K562 (cell line): ENCODE measurements around the gene CRIM1. TPM values are rescaled to one million over a fixed set of nuclear protein-coding genes. Genes with fewer than 3 reads are reported as not detected.

Source experiments
- ATAC-seq: fragments of 200-7000 bp; cut with Tn5 transposase; 3 replicates; pipeline ENCODE4 v1.9.1; 2020; ENCODE audit warnings: moderate library complexity
- BruUV-seq: library from RNA; stranded (reverse); fragments of 400-500 nt; replicated peaks from 2 replicates; lab custom pipeline; 2021; lab: Mats Ljungman, UMichigan
- CTCF ChIA-PET: fragments of 300-600 bp; formaldehyde crosslinking; extraction: SDS; loops from one replicate; lab custom pipeline; 2021; ENCODE audit warnings: low intra/inter-chr PET ratio; lab: Yijun Ruan, JAX
- POLR2A ChIA-PET: fragments of 300-600, 350-650 bp; sonication (Branson Sonifier 250); formaldehyde crosslinking; extraction: SDS; loops from one replicate; lab custom pipeline; 2021; ENCODE audit warnings: antibody characterized with exemption, inconsistent platforms; lab: Yijun Ruan, JAX
- DNase-seq, 4 experiments: peaks; one replicate each; pipeline versions ENCODE4 v3.0.0 to v3.0.0-alpha.2; 2011 to 2018; ENCODE audit warnings: low spot score in 3 of 4, mixed read lengths in 3 of 4; ENCODE audit errors: extremely low read depth in 1 of 4
- FAIRE-seq: peaks from 2 replicates; lab custom pipeline; 2011; peaks lifted over from hg19 to GRCh38; lab: Jason Lieb, UNC
- H2AFZ ChIP-seq: 2 replicates; pipeline ENCODE4 v1.6.0; 2011; ENCODE audit warnings: low read depth, low read length, control low read depth, inconsistent platforms
- H3K27ac ChIP-seq: fragments of 200-600 bp; 3 replicates; pipeline ENCODE4 v1.8.0; 2011; ENCODE audit warnings: low read depth, mild to moderate bottlenecking, control low read depth, inconsistent platforms, low read length, moderate library complexity, mixed read lengths; ENCODE audit errors: extremely low read depth
- H3K27me3 ChIP-seq, 2 experiments: fragments of 300-600 bp in 1 of 2; 2 replicates in 1 of 2; 3 replicates in 1 of 2; pipeline versions ENCODE4 v1.6.0 to v1.8.0; 2011; ENCODE audit warnings: inconsistent platforms in 2 of 2, low read length in 2 of 2, mild to moderate bottlenecking in 1 of 2, mixed read lengths in 1 of 2, moderate library complexity in 1 of 2; ENCODE audit not compliant: control insufficient read depth in 2 of 2, insufficient read depth in 2 of 2
- H3K36me3 ChIP-seq: fragments of 300-600 bp; 3 replicates; pipeline ENCODE4 v1.8.0; 2011; ENCODE audit warnings: mild to moderate bottlenecking, low read length, inconsistent platforms; ENCODE audit not compliant: control insufficient read depth, insufficient read depth
- H3K4me1 ChIP-seq, 2 experiments: fragments of 200-600 bp in 1 of 2; replicated peaks in 1 of 2; 2 replicates in 1 of 2; 3 replicates in 1 of 2; pipeline versions ENCODE4 v1.5.1 to v1.8.0; 2011; ENCODE audit warnings: inconsistent platforms in 2 of 2, low read length in 2 of 2, mild to moderate bottlenecking in 1 of 2, mixed read lengths in 1 of 2, moderate library complexity in 1 of 2; ENCODE audit not compliant: control insufficient read depth in 2 of 2, insufficient read depth in 2 of 2
- H3K4me2 ChIP-seq: 2 replicates; pipeline ENCODE4 v1.6.1; 2011; ENCODE audit warnings: low read length, control low read depth, inconsistent platforms, mixed read lengths; ENCODE audit not compliant: insufficient read depth
- H3K4me3 ChIP-seq: fragments of 200-600 bp; sonication (generic), shearing (Covaris generic); 2 replicates; pipeline ENCODE4 v1.5.1; 2016; ENCODE audit warnings: control low read depth, inconsistent platforms
- H3K79me2 ChIP-seq: fragments of 200-600 bp; 3 replicates; pipeline ENCODE4 v1.8.0; 2011; ENCODE audit warnings: low read length, inconsistent platforms; ENCODE audit not compliant: control insufficient read depth, insufficient read depth
- H3K9ac ChIP-seq, 2 experiments: 2 replicates each; pipeline versions ENCODE4 v1.6.0 to v1.6.1; 2011; ENCODE audit warnings: low read depth in 2 of 2, low read length in 2 of 2, control low read depth in 1 of 2, inconsistent platforms in 1 of 2, mild to moderate bottlenecking in 1 of 2, mixed read lengths in 1 of 2; ENCODE audit not compliant: insufficient read depth in 1 of 2
- H3K9me1 ChIP-seq: one replicate; pipeline ENCODE4 v1.6.0; 2011; ENCODE audit warnings: inconsistent platforms, mild to moderate bottlenecking, low read length, moderate library complexity; ENCODE audit not compliant: control insufficient read depth, insufficient read depth
- H3K9me3 ChIP-seq: replicated peaks from 2 replicates; pipeline ENCODE4 v1.5.1; 2011; ENCODE audit warnings: low read depth, low read length, inconsistent platforms; ENCODE audit not compliant: control insufficient read depth, insufficient read depth
- H4K20me1 ChIP-seq: replicated peaks from 2 replicates; pipeline ENCODE4 v1.6.1; 2011; ENCODE audit warnings: low read length, inconsistent platforms, mixed read lengths; ENCODE audit not compliant: control insufficient read depth, insufficient read depth
- ARID3A ChIP-seq: IDR thresholded peaks from 2 replicates; pipeline ENCODE4 v1.6.1; 2012; ENCODE audit warnings: low read depth, low read length, improper control_type of control experiment, borderline replicate concordance
- CREB1 ChIP-seq, 2 experiments: sonication (generic) in 1 of 2; formaldehyde crosslinking in 1 of 2; IDR thresholded peaks; 2 replicates each; pipeline versions ENCODE4 v1.6.1 to v1.8.0; 2012 to 2022; ENCODE audit warnings: inconsistent platforms in 1 of 2, mild to moderate bottlenecking in 1 of 2, missing genetic modification reagents in 1 of 2, moderate library complexity in 1 of 2
- GTF2B ChIP-seq: IDR thresholded peaks from 2 replicates; pipeline ENCODE4 v1.6.1; 2011; ENCODE audit not compliant: insufficient read length; ENCODE audit errors: extremely low read depth
- KAT8 ChIP-seq: fragments of 450-650 bp; IDR thresholded peaks from 2 replicates; pipeline ENCODE4 v1.6.1; 2016; ENCODE audit warnings: low read depth, mild to moderate bottlenecking
- KDM2B ChIP-seq: fragments of 250-450 bp; sonication (Bioruptor Pico); IDR thresholded peaks from 2 replicates; pipeline ENCODE4 v1.8.0; 2021; ENCODE audit warnings: mild to moderate bottlenecking, moderate library complexity
- NUFIP1 ChIP-seq: fragments of 450-650 bp; IDR thresholded peaks from 2 replicates; pipeline ENCODE4 v1.6.1; 2018; ENCODE audit not compliant: partially characterized antibody
- PHF8 ChIP-seq: fragments of 200-600 bp; sonication (generic); IDR thresholded peaks from 2 replicates; pipeline ENCODE4 v1.6.1; 2012; ENCODE audit warnings: mixed run types, mild to moderate bottlenecking, inconsistent platforms, low read length, moderate library complexity, borderline replicate concordance
- PYGO2 ChIP-seq: fragments of 450-650 bp; IDR thresholded peaks from 2 replicates; pipeline ENCODE4 v1.6.1; 2016; ENCODE audit warnings: mild to moderate bottlenecking, missing genetic modification characterization, moderate library complexity, missing compliant biosample characterization
- TCF7 ChIP-seq: sonication (generic); IDR thresholded peaks from 2 replicates; pipeline ENCODE4 v1.6.1; 2016; ENCODE audit warnings: antibody characterized with exemption, borderline replicate concordance
- ZFP91 ChIP-seq: sonication (generic); formaldehyde crosslinking; IDR thresholded peaks from 2 replicates; pipeline ENCODE4 v1.8.0; 2022; ENCODE audit warnings: mild to moderate bottlenecking, missing genetic modification reagents
- ZNF143 ChIP-seq: sonication (generic); formaldehyde crosslinking; IDR thresholded peaks from 2 replicates; pipeline ENCODE4 v1.9.0; 2022; ENCODE audit warnings: mild to moderate bottlenecking, missing genetic modification reagents
- ZNF3 ChIP-seq: fragments of 250-450 bp; sonication (Bioruptor Pico); IDR thresholded peaks from 2 replicates; pipeline ENCODE4 v1.5.0; 2021; ENCODE audit warnings: mild to moderate bottlenecking, moderate library complexity
- ZNF551 ChIP-seq: fragments of 250-450 bp; sonication (Bioruptor Pico); IDR thresholded peaks from 2 replicates; pipeline ENCODE4 v1.5.0; 2021; ENCODE audit warnings: mild to moderate bottlenecking, moderate library complexity
- ZNF778 ChIP-seq: fragments of 450-650 bp; formaldehyde crosslinking; IDR thresholded peaks from 2 replicates; pipeline ENCODE4 v1.4.0; 2020; ENCODE audit warnings: mild to moderate bottlenecking, moderate library complexity
- WGBS: fragments of 100-300 bp; shearing (Covaris generic); methylation state at CpG from one replicate; pipeline ENCODE4 v1.1.6; 2016; ENCODE audit warnings: low coverage, mixed read lengths; ENCODE audit not compliant: insufficient coverage; ENCODE audit errors: missing lambda C conversion rate; 5-methylcytosine and 5-hydroxymethylcytosine counted together
- in situ Hi-C: fragments of 300-500 bp; cut with MboI; formaldehyde crosslinking; loops from 4 replicates; pipeline ENCODE4 v1.15.0; 2018; ENCODE audit warnings: inconsistent platforms, mixed read lengths
- intact Hi-C: fragments of 100-400 bp; cut with micrococcal nuclease; formaldehyde crosslinking; loops from 2 replicates; pipeline ENCODE4 v1.14.2; 2022
- polyA plus RNA-seq, 8 experiments: library from polyadenylated mRNA; depleted of rRNA in 4 of 8; stranded (reverse) in 5 of 8; unstranded in 3 of 8; fragments of >200 nt; fragmentation: Nextera tagmentation in 2 of 8; fragmentation: Illumina TruSeq in 1 of 8; extraction: Ambion mirVana in 2 of 8; extraction: Trizol in 1 of 8; gene quantifications; 2 replicates each; pipeline versions ENCODE4 v1.2.1 to v1.2.3, GENCODE V29; 2011 to 2014; ENCODE audit warnings: inconsistent platforms in 1 of 8, missing spikeins in 1 of 8
- total RNA-seq, 7 experiments: library from RNA; depleted of rRNA in 6 of 7; stranded (reverse); fragments of >200 nt in 6 of 7; fragmentation: Illumina TruSeq in 2 of 7; extraction: Trizol in 2 of 7; gene quantifications; 2 replicates each; pipeline versions ENCODE4 v1.2.1 to v1.2.3, GENCODE V29; 2011 to 2021; ENCODE audit warnings: low replicate concordance in 1 of 7

CRIM1 gene
- total and polyA plus RNA-seq, 9 of the 15 experiments (the other 6 are each of a cell fraction or from before 2014, with no cell fraction given) = 0.01 to 0.36 (median 0.06) TPM; not detected in 1

GRCh38 chr2:36564377-36564930 lies 208.9 kb downstream of the CRIM1 start (continued):
- TF ChIP-seq ARID3A (no peak), TCF7 (no peak)

GRCh38 chr2:36565712-36566111 lies 210.1 kb downstream of the CRIM1 start:
- ChIA-PET CTCF (no interaction called here), POLR2A (interaction anchor here (1.2 kb wide), 1 partner anchor 25 kb away, joined by 3 read pairs; no protein-coding TSS in a partner anchor)
- H2AFZ ChIP-seq = no peak overlapping the region
- no peaks in the 10 kb centered on the region for H3K9me1 ChIP-seq
- no peak overlapping the region for H3K9ac ChIP-seq
- intact Hi-C loops (no loop called here), in situ Hi-C loops (no loop called here)
- H3K4me2 ChIP-seq = no peak overlapping the region
- no peak for ATAC-seq
- no peaks in the 10 kb centered on the region for H3K79me2 ChIP-seq
- H3K27me3 ChIP-seq = no peaks in the 10 kb centered on the region
- no peak overlapping the region for H3K27ac ChIP-seq
- no peak overlapping the region for H3K4me3 ChIP-seq
- TF ChIP-seq CREB1 (IDR thresholded peaks at IDR 0.05) (no peak), CREB1 (CRISPR knock-in tag; IDR thresholded peaks at IDR 0.05) (no peak), PHF8 (no peak), NUFIP1 (no peak), GTF2B (no peak), KAT8 (no peak), ZNF551 (no peak), ZFP91 (CRISPR knock-in tag) (no peak), KDM2B (CRISPR knock-in tag) (no peak), ZNF778 (no peak), ZNF3 (CRISPR knock-in tag) (no peak), PYGO2 (tag) (no peak), ZNF143 (CRISPR knock-in tag) (no peak)
- 82% methylated on average over 4 of the region's 4 CpGs for WGBS
- no TSS peak for BruUV-seq
- H3K9me3 ChIP-seq = no peaks in the 10 kb centered on the region
- H4K20me1 ChIP-seq = no peaks in the 10 kb centered on the region
- DNase-seq = no peak
- no peak for FAIRE-seq
- H3K36me3 ChIP-seq = peaks cover 11% of the 10 kb centered on the region
- no peaks in the 10 kb centered on the region; a peak in 1 of 5 replicates for H3K4me1 ChIP-seq
